H1 (cell line): ENCODE results near the gene CDH20. TPM values are rescaled to one million over a fixed set of nuclear protein-coding genes. Genes with fewer than 3 reads are reported as not detected.

Experiments used
- CTCF ChIA-PET: fragments of 300-600 bp; sonication (Branson Sonifier 250); formaldehyde crosslinking; loops from one replicate; lab custom pipeline; 2021; ENCODE audit not compliant: partially characterized antibody; lab: Charles Lee
- POLR2A ChIA-PET: fragments of 300-600 bp; sonication (Branson Sonifier 250); formaldehyde crosslinking; loops from one replicate; lab custom pipeline; 2021; ENCODE audit warnings: inconsistent platforms; ENCODE audit not compliant: partially characterized antibody; lab: Charles Lee
- DNase-seq, 2 experiments: peaks; one replicate each; pipeline versions ENCODE4 v3.0.0 to v3.0.0-alpha.2; 2010 to 2022; ENCODE audit warnings: low spot score in 2 of 2, low read depth in 1 of 2, mixed read lengths in 1 of 2
- FAIRE-seq: peaks from 2 replicates; lab custom pipeline; 2011; peaks lifted over from hg19 to GRCh38; lab: Jason Lieb, UNC
- H2AFZ ChIP-seq: 2 replicates; pipeline ENCODE4 v1.8.1; 2012; ENCODE audit warnings: low read length, inconsistent platforms
- H2AK5ac ChIP-seq: 2 replicates; pipeline ENCODE4 v1.6.1; 2013; ENCODE audit warnings: low read depth, low read length
- H2BK120ac ChIP-seq: replicated peaks from 2 replicates; pipeline ENCODE3; 2013; ENCODE audit warnings: low read depth, low read length, inconsistent platforms
- H2BK12ac ChIP-seq: 2 replicates; pipeline ENCODE4 v1.6.1; 2013; ENCODE audit warnings: low read depth, low read length
- H2BK15ac ChIP-seq: 2 replicates; pipeline ENCODE4 v1.6.1; 2013; ENCODE audit warnings: low read length
- H2BK20ac ChIP-seq: 2 replicates; pipeline ENCODE4 v1.6.1; 2013; ENCODE audit warnings: low read length
- H2BK5ac ChIP-seq: 2 replicates; pipeline ENCODE4 v1.6.1; 2013; ENCODE audit warnings: low read depth, low read length
- H3K14ac ChIP-seq: 2 replicates; pipeline ENCODE4 v1.6.1; 2013; ENCODE audit warnings: inconsistent platforms; ENCODE audit not compliant: insufficient read length
- H3K18ac ChIP-seq: 2 replicates; pipeline ENCODE4 v1.6.1; 2013; ENCODE audit warnings: low read length; ENCODE audit errors: extremely low read depth
- H3K23ac ChIP-seq: 2 replicates; pipeline ENCODE4 v1.6.1; 2013; ENCODE audit warnings: inconsistent platforms; ENCODE audit not compliant: insufficient read length
- H3K23me2 ChIP-seq: 2 replicates; pipeline ENCODE4 v1.6.1; 2013; ENCODE audit warnings: low read depth, low read length
- H3K27ac ChIP-seq: 2 replicates; pipeline ENCODE4 v1.6.1; 2011; ENCODE audit warnings: low read depth, low read length, inconsistent platforms
- H3K27me3 ChIP-seq, 4 experiments: replicated peaks in 1 of 4; 1 replicate in 1 of 4; 2 replicates in 3 of 4; pipeline versions ENCODE4 v1.6.1 to v1.8.1; 2011 to 2013; ENCODE audit warnings: low read length in 3 of 4, mild to moderate bottlenecking in 3 of 4, inconsistent platforms in 2 of 4, mixed read lengths in 2 of 4, moderate library complexity in 1 of 4; ENCODE audit not compliant: control insufficient read depth in 3 of 4, insufficient read depth in 3 of 4; ENCODE audit errors: extremely low read depth in 1 of 4
- H3K36me3 ChIP-seq, 4 experiments: 2 replicates each; pipeline versions ENCODE4 v1.6.1 to v1.8.1; 2011 to 2013; ENCODE audit warnings: mild to moderate bottlenecking in 4 of 4, low read length in 3 of 4, moderate library complexity in 2 of 4, control low read depth in 1 of 4, inconsistent platforms in 1 of 4; ENCODE audit not compliant: insufficient read depth in 4 of 4, control insufficient read depth in 2 of 4
- H3K4ac ChIP-seq: replicated peaks from 2 replicates; pipeline ENCODE3; 2013; ENCODE audit warnings: low read length, low read depth, mixed read lengths, inconsistent platforms; ENCODE audit not compliant: insufficient read length
- H3K4me1 ChIP-seq, 4 experiments: replicated peaks in 1 of 4; 1 replicate in 1 of 4; 2 replicates in 3 of 4; pipeline versions ENCODE4 v1.6.1 to v1.8.1; 2011 to 2013; ENCODE audit warnings: low read length in 3 of 4, inconsistent platforms in 2 of 4, mixed read lengths in 1 of 4; ENCODE audit not compliant: insufficient read depth in 4 of 4, control insufficient read depth in 3 of 4
- H3K4me2 ChIP-seq, 2 experiments: 2 replicates each; pipeline versions ENCODE4 v1.6.1 to v1.8.1; 2011 to 2013; ENCODE audit warnings: low read depth in 2 of 2, low read length in 2 of 2, control low read depth in 1 of 2, inconsistent platforms in 1 of 2, mild to moderate bottlenecking in 1 of 2; ENCODE audit not compliant: insufficient read depth in 1 of 2
- H3K4me3 ChIP-seq, 4 experiments: fragments of 200-600, 300-600 bp in 1 of 4; sonication (generic), shearing (Covaris generic), sonication (Bioruptor Twin) in 1 of 4; 2 replicates each; pipeline versions ENCODE4 v1.5.1 to v1.8.1; 2011 to 2016; ENCODE audit warnings: low read length in 4 of 4, low read depth in 3 of 4, control low read depth in 2 of 4, inconsistent platforms in 2 of 4, mild to moderate bottlenecking in 2 of 4, mixed read lengths in 1 of 4, moderate library complexity in 1 of 4; ENCODE audit not compliant: insufficient read depth in 2 of 4; ENCODE audit errors: extremely low read depth in 1 of 4
- H3K56ac ChIP-seq: replicated peaks from 2 replicates; pipeline ENCODE3; 2013; ENCODE audit warnings: low read depth, mild to moderate bottlenecking, mixed read lengths, low read length, inconsistent platforms; ENCODE audit not compliant: insufficient read length
- H3K79me1 ChIP-seq: 2 replicates; pipeline ENCODE4 v1.6.1; 2013; ENCODE audit warnings: low read depth, low read length, control low read depth
- H3K79me2 ChIP-seq, 2 experiments: 2 replicates each; pipeline versions ENCODE4 v1.6.1 to v1.8.1; 2012 to 2013; ENCODE audit warnings: low read length in 2 of 2, mild to moderate bottlenecking in 2 of 2, inconsistent platforms in 1 of 2; ENCODE audit not compliant: insufficient read depth in 2 of 2, control insufficient read depth in 1 of 2
- H3K9ac ChIP-seq, 4 experiments: replicated peaks in 1 of 4; 1 replicate in 1 of 4; 2 replicates in 3 of 4; pipeline versions ENCODE4 v1.6.1 to v1.8.1; 2011 to 2013; ENCODE audit warnings: low read depth in 3 of 4, low read length in 3 of 4, control low read depth in 2 of 4, mild to moderate bottlenecking in 2 of 4, moderate library complexity in 2 of 4, inconsistent platforms in 1 of 4; ENCODE audit errors: extremely low read depth in 1 of 4
- H3K9me3 ChIP-seq, 2 experiments: 2 replicates each; pipeline versions ENCODE4 v1.6.1 to v1.8.1; 2012 to 2013; ENCODE audit warnings: mild to moderate bottlenecking in 2 of 2, moderate library complexity in 2 of 2, control low read depth in 1 of 2, inconsistent platforms in 1 of 2, low read depth in 1 of 2, low read length in 1 of 2, mixed read lengths in 1 of 2; ENCODE audit not compliant: insufficient read depth in 2 of 2
- H4K20me1 ChIP-seq, 2 experiments: replicated peaks in 1 of 2; 2 replicates each; pipeline versions ENCODE3 to v1.8.1; 2011 to 2013; ENCODE audit warnings: inconsistent platforms in 2 of 2, low read length in 2 of 2, mild to moderate bottlenecking in 1 of 2; ENCODE audit not compliant: insufficient read depth in 2 of 2, control insufficient read depth in 1 of 2
- H4K5ac ChIP-seq: 2 replicates; pipeline ENCODE4 v1.6.1; 2013; ENCODE audit warnings: low read length, low read depth, mixed read lengths, inconsistent platforms; ENCODE audit not compliant: insufficient read length
- H4K8ac ChIP-seq: 2 replicates; pipeline ENCODE4 v1.8.0; 2013; ENCODE audit warnings: mild to moderate bottlenecking, moderate library complexity, low read length, inconsistent platforms; ENCODE audit not compliant: insufficient read depth; ENCODE audit errors: extremely low read depth
- H4K91ac ChIP-seq: replicated peaks from 2 replicates; pipeline ENCODE3; 2013; ENCODE audit warnings: low read length, mixed read lengths, inconsistent platforms; ENCODE audit not compliant: insufficient read length
- CREB1 ChIP-seq: IDR thresholded peaks from 2 replicates; pipeline ENCODE4 v1.6.1; 2012; ENCODE audit warnings: inconsistent platforms
- EZH2 ChIP-seq: fragments of 200-600 bp; sonication (generic); IDR thresholded peaks from 2 replicates; pipeline ENCODE4 v1.7.1; 2012; ENCODE audit warnings: low read depth, mild to moderate bottlenecking, moderate library complexity, low read length, inconsistent platforms; ENCODE audit not compliant: severe bottlenecking
- KDM1A ChIP-seq: fragments of 200-600, 300-600 bp; sonication (generic); IDR thresholded peaks from 2 replicates; pipeline ENCODE4 v1.7.1; 2016; ENCODE audit warnings: mild to moderate bottlenecking, low read length, borderline replicate concordance
- YY1 ChIP-seq: IDR thresholded peaks from 2 replicates; pipeline ENCODE4 v1.6.1; 2011; ENCODE audit warnings: low read depth, mild to moderate bottlenecking, low read length
- ZNF274 ChIP-seq: IDR thresholded peaks from 2 replicates; pipeline ENCODE4 v1.7.0; 2012; ENCODE audit warnings: low read length, borderline replicate concordance; ENCODE audit errors: extremely low read depth
- WGBS, 2 experiments: shearing (Covaris generic) in 1 of 2; methylation state at CpG; one replicate each; pipeline versions ENCODE4 v1.1.6 to v1.1.7; 2013 to 2015; ENCODE audit warnings: low lambda C conversion rate in 2 of 2, mixed read lengths in 2 of 2, inconsistent platforms in 1 of 2, low coverage in 1 of 2, missing lambda C conversion rate in 1 of 2; ENCODE audit not compliant: insufficient replicate concordance in 2 of 2, insufficient coverage in 1 of 2, insufficient read length in 1 of 2; ENCODE audit errors: extremely low coverage in 1 of 2, missing lambda C conversion rate in 1 of 2; 5-methylcytosine and 5-hydroxymethylcytosine counted together
- polyA plus RNA-seq, 7 experiments: library from polyadenylated mRNA; depleted of rRNA in 3 of 7; stranded (reverse) in 5 of 7; unstranded in 2 of 7; fragments of >200 nt in 5 of 7; fragments of 200-250 nt in 2 of 7; gene quantifications; 1 replicate in 5 of 7; 2 replicates in 1 of 7; 4 replicates in 1 of 7; pipeline versions ENCODE4 v1.2.1 to v1.2.3, GENCODE V29; 2011 to 2013; ENCODE audit warnings: missing spikeins in 2 of 7, mixed read lengths in 2 of 7
- total RNA-seq: library from RNA; stranded (reverse); fragmentation: NEBNext Ultra II Directional; extraction: Animal tissue kit (Norgen Biotek cat#: 25700); gene quantifications from 2 replicates; pipeline ENCODE4 v1.2.1, GENCODE V29; 2021

The CDH20 gene
- total and polyA plus RNA-seq, 2 of the 8 experiments (the other 6 are each of a cell fraction or from before 2014, with no cell fraction given), result 0.07 to 0.12 TPM

- POLR2A ChIA-PET, result interaction anchor here (1.3 kb wide), 1 partner anchor 32 kb away, joined by 3 read pairs; no protein-coding TSS in a partner anchor
- FAIRE-seq, result no peak
- no peak overlapping the region for H2BK120ac ChIP-seq
- H3K14ac ChIP-seq, result no peak overlapping the region
- H3K4ac ChIP-seq, result no peak overlapping the region
- no peaks in the 10 kb centered on the region for H3K27me3 ChIP-seq
- H2AK5ac ChIP-seq, result no peak overlapping the region
- H3K4me2 ChIP-seq, result no peak overlapping the region
- H4K5ac ChIP-seq, result no peak overlapping the region
- H3K4me1 ChIP-seq, result no peaks in the 10 kb centered on the region; a peak in 1 of 7 replicates
- no peak overlapping the region for H3K4me3 ChIP-seq
- peak overlapping the region; percentile 26; the same call in 1 of the 2 replicates for H2AFZ ChIP-seq
- 0 out of 2 replicates have a peak overlapping the region, but pooled peaks have one; percentile 13 for H2BK15ac ChIP-seq
- H3K56ac ChIP-seq, result no peak overlapping the region
- no peak overlapping the region for H4K91ac ChIP-seq
- no peak overlapping the region for H3K23ac ChIP-seq
- WGBS, 2 experiments, result 86% methylated on average over 9 of the region's 9 CpGs; no CpG with 5 or more reads in 1 of the 2 experiments
- H2BK12ac ChIP-seq, result peak overlapping the region; percentile 56; the same call in 1 of the 2 replicates
- no peak overlapping the region; the same call in 1 of the 2 replicates for H3K18ac ChIP-seq
- no peak for DNase-seq
- H2BK20ac ChIP-seq, result no peak overlapping the region
- peak overlapping the region; percentile 40; the same call in 1 of the 2 replicates for H2BK5ac ChIP-seq
- H3K79me2 ChIP-seq, result no peaks in the 10 kb centered on the region
- CTCF ChIA-PET, result interaction anchor here (1.3 to 1.6 kb wide), 3 partner anchors 13 to 17 kb away, joined by 4 to 5 read pairs (median 5); no protein-coding TSS in a partner anchor
- H3K79me1 ChIP-seq, result no peaks in the 10 kb centered on the region
- H4K20me1 ChIP-seq, result no peaks in the 10 kb centered on the region
- H3K9me3 ChIP-seq, result no peaks in the 10 kb centered on the region
- H3K36me3 ChIP-seq, result no peaks in the 10 kb centered on the region
- no peak for TF ChIP-seq CREB1
- TF ChIP-seq ZNF274, result no peak
- no peak for TF ChIP-seq EZH2
- TF ChIP-seq YY1, result no peak
- TF ChIP-seq KDM1A, result no peak
- H4K8ac ChIP-seq, result no peak overlapping the region
- no peak overlapping the region for H3K27ac ChIP-seq
- no peak overlapping the region for H3K9ac ChIP-seq
- no peaks in the 10 kb centered on the region for H3K23me2 ChIP-seq
Observed at GRCh38 chr18:61569176-61569892, 236.1 kb downstream of the CDH20 start.
